DMS53 treated with DMSO at 0.1 percent for 48 hours (cell line): ENCODE results near the gene SIPA1.
"Not testable (repeated sequence)": the region's sequence is repeated elsewhere in the genome, so short reads cannot be mapped to it uniquely, and the experiment has no call there.

Experiments used
- DNase-seq: peaks from one replicate; lab custom pipeline; 2025; ENCODE audit not compliant: unreplicated experiment; lab: John Stamatoyannopoulos, UW

Gene SIPA1

GRCh38 chr11:65623852-65624616 is 13.9 kb upstream of the SIPA1 start:
- DNase-seq = no peak

- no peak for DNase-seq
Measured at GRCh38 chr11:65624931-65625627, 12.8 kb upstream of the SIPA1 start.

GRCh38 chr11:65625628-65626342 is 12.1 kb upstream of the SIPA1 start:
- DNase-seq = no peak

GRCh38 chr11:65627202-65627601 is 10.7 kb upstream of the SIPA1 start:
- no peak for DNase-seq

- DNase-seq = no peak
Measured at GRCh38 chr11:65629579-65629978, 8.3 kb upstream of the SIPA1 start.

- no peak for DNase-seq
Measured at GRCh38 chr11:65630215-65630614, 7.7 kb upstream of the SIPA1 start.

- no peak for DNase-seq
Measured at GRCh38 chr11:65633390-65634108, 4.4 kb upstream of the SIPA1 start.

- DNase-seq = no peak
Measured at GRCh38 chr11:65634109-65634436, 3.8 kb upstream of the SIPA1 start.

GRCh38 chr11:65634440-65634839 is 3.5 kb upstream of the SIPA1 start:
- no peak for DNase-seq

- no peak for DNase-seq
Measured at GRCh38 chr11:65634905-65635731, 2.8 kb upstream of the SIPA1 start.

GRCh38 chr11:65636108-65637031 is 1.5 kb upstream of the SIPA1 start:
- DNase-seq = no peak

GRCh38 chr11:65637032-65637557 is 806 bp upstream of the SIPA1 start:
- DNase-seq = no peak

- not testable (repeated sequence) for DNase-seq
Measured at GRCh38 chr11:65639228-65639597, 1.3 kb downstream of the SIPA1 start.

GRCh38 chr11:65639623-65640482 is 2.0 kb downstream of the SIPA1 start:
- no peak for DNase-seq

GRCh38 chr11:65640483-65641296 is 2.8 kb downstream of the SIPA1 start:
- DNase-seq = no peak

- DNase-seq = no peak
Measured at GRCh38 chr11:65641297-65642013, 3.6 kb downstream of the SIPA1 start.
